NCI-H2227 (cell line): ENCODE results near the gene UBE2Q1.
"Not testable (repeated sequence)": the region's sequence is repeated elsewhere in the genome, so short reads cannot be mapped to it uniquely, and the experiment has no call there.

Experiments
- DNase-seq: peaks from one replicate; lab custom pipeline; 2025; ENCODE audit not compliant: unreplicated experiment; lab: John Stamatoyannopoulos, UW

Gene UBE2Q1

DNA sequence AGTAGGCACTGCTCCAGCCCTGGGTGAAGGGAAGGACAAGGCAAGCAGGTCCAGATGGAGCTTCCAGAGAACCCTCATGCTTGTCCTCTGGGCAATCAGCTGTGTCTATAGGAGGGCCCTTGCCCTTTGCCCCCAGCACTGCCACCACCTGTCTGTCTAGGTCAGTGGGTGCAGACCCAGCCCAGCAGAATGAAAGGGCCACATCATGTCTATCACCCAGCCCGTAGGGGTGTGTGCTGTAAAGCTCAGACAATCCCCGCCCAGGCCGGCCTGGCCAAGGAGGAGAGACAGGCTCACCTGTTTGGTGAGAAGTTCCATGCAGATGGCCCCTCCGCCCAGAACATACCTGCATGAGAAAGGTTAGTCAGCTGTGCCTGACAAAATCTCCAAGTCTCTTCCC is 7.0 kb downstream of the UBE2Q1 start:
- DNase-seq, result no peak

DNA sequence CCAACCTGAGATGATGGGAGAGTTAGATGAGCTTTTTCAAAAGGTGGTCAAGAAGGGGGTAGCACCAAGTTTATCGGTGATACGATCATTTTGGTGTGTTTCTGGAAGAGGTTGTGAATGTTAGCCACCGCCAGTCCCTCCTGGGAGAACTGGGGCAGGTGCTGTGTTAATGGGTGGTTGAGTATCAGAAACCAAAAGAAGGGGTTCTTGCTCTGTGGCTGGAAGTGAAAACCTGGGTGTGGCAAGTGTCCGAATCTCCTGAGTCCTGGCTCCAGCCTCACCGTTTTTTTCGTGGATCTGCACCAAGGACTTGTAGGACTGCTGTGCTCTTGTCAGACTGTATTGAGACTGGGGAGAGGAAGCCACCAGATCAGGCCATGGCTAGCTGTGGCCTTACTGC is 7.8 kb downstream of the UBE2Q1 start:
- no peak for DNase-seq

DNA sequence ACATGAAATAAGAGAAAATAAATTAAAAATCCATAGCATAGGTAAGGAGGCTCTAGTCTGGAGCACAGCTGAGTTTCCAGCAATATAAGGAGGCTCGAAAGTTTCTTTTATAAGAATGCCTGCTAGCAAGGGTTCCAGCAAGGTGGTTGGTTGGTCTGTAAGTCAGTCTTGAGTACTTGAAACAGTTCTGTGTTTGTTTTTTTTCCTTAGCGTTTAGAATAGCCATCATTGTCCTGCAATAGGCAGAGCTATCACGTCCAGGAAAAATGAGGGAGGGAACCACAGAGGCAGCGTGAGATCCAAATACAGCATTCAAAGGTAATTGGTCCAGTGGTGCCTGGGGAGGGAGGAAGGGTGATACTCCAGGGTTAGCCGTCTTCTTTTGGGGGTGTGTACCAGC is 8.4 kb downstream of the UBE2Q1 start:
- no peak for DNase-seq

DNA sequence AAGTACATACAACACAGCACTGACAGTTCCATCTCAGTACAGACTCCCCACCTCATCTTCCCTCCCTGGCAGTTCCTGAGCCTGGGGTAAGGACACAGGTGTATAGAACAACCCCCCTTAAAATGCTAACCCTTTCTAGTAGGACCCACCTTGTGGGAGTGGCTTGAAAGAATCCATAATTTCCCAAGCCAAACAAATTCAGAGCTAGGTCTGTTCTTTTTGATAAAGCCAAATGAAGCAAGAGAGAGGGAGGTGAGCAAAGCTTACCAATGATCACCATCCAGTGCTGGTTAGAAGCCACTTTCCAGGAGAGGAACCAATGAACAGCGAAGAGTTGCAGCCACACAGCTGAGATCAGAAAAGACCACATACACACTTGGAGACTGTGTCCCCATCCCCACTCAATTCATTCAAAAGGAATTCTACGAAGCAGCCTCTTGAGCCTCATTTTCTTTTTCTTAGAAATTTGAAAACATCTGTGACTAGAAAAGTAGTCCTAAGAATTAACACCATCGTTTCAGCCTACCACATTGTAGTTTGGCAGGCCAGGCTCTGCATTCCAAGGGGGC is 9.2 kb downstream of the UBE2Q1 start:
- DNase-seq, result no peak

DNA sequence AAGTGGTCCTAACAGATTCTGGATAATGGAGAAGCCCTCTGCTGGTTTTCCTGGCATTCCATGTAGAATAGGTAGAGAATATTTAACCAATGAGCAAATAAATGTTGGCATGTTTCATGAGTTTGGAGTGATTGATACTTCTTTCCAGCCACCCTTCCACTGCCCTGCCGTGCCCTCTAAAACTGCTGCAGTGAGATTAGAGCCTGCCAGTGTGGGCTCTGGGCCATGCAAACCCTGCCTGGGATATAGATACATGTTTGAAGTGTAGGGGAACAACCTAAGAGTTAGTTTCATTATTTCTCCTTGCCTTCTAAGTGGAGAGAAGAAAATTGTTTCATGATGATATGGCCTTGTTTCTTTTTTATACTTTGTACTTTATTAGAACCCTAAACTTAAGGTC is 10.4 kb downstream of the UBE2Q1 start:
- no peak for DNase-seq

DNA sequence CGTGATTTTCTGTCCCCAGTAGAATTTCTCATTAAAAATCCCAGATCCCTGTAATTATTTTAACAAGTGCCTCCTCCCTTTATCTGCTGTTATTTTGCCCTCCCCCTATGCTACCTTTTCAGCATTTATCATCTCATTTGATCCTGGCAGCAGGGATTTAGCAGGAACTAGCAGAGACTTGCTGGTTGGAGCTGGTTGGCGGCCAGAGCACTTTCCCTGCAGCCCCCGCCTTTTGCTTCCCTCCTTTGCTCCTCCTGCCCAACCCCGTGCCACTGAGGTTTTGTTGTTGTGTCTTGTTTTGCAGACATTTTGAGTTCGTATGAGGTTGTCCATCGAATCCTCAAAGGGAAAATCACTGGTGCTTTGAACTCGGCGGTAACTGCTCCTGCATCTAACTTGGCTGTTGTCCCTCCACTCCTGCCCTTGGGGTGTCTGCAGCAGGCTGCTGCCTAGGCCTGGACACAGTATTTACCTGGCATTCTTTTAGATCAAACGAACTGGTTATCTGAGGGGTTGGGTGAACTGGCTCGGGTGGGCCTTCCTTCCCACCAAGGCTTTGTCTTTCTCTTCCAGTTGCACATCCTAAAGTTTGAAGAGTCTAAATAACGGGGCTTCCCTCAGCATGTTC is 11.2 kb downstream of the UBE2Q1 start:
- DNase-seq, result peak; percentile 60

DNA sequence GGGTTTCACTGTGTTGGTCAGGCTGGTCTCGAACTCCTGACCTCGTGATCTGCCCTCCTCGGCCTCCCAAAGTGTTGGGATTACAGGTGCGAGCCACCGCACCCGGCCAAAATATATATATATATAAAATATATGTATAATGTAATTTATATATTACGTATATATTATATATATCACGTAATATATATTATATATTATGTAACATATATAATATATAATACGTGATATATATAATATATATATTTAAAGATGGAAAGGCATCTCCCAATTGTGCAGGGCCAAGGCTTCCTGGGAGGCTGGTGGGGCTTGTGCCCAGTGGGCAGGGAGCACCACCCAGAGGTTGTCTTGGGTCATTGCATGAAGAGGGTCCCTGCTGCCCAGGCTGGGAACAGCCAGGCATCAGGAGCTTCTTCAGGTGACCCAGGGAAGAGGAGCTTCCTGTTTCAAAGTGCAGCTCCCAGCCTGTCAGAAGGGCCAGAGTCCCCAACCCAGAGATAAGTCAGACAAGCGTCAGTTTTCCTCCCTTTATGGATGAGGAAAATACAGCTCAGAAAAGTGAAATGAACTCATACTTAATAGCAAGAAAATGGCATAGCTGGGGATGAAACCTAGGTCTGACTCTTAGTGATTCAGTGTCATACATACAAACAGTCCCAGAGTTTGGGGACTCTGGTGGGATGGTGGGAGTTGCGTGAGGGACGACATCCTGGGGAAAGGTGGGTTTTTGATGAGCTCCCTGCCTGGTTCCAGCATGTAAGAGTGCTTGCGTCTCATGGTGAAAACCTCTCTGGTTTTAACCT is 12.0 kb downstream of the UBE2Q1 start:
- DNase-seq, result peak; percentile 86

DNA sequence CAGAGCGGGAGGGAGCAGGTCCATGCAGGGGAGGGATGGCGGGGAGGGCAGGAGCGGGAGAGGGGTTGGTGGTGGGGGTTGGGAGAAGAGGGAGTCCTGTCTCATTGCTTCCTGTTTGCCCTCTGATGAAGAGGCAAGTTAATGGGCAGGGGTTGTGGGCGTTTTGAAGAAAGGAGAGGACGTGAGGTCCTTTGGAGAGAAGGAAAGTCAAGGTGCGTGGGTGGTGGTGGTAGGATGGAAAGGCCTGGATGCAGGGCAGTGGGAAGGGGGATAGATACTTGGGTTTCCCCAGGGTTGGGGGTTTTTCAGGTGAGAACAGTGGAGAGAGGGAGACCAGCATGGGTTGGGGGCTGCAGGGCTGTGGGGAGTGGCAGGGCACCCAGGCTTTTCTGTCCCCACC is 17.2 kb downstream of the UBE2Q1 start:
- no peak for DNase-seq

DNA sequence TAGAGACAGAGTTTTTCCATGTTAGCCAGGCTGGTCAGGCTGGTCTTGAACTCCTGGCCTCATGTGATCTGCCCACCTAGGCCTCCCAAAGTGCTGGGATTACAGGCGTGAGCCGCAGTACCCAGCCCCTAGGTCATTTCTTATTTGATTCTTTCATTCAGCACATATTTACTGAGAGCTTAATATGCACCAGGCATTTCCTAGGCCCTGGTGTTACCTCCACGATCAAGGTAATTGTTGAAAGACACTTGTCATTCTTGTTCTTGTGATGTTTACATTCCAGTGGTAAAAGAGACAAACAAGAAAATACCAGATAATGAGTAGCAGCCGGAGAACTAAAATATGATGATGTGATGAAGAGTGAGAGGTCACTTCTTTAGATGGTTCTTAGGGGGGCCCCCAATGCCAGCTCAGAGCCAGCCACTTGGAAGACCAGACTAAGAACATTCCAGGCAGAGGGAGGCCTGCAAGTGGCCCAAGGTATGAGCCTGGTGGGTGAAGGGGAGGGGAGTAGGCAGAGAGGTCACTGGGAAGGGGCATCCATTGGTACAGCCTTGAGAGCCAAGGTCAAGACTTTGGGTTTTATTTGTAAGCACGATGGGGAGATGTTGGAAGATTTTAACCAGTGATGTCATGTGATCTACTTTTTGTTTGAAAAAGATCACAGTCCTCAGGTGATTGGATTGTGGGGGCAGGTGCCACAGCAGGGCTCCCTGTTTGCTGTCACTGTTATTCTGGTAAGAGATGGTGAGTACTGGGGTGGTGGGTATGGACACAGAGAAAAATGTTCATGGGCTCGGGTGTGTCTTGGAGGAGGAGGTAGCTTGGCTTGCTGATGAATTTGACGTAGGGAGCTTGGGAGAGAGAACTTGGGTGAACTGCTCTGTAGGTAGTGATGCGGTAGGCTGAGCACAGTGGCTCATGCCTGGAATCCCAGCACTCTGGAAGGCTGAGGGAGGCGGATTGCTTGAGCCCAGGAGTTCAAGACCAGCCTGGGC is 18.7 kb downstream of the UBE2Q1 start:
- DNase-seq, result no peak

DNA sequence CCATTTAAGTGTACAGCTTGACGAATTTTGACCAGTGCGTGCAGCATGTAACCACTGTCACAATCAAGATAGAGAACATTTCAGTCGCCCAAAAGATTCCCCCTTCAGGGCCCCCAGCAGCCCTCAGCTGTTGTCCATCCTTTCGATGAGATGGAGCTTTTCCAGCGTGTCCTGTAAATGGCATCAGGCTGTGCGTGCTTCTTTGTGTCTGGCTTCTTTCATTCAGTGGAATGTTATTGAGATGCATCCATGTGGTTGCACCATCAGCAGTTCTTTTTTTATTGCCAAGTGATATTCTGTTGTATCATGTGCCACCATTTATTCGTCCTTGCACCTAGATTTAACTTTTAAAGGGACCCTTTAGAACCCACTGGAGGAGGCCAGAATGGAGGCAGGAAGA is 21.9 kb downstream of the UBE2Q1 start:
- DNase-seq, result no peak

DNA sequence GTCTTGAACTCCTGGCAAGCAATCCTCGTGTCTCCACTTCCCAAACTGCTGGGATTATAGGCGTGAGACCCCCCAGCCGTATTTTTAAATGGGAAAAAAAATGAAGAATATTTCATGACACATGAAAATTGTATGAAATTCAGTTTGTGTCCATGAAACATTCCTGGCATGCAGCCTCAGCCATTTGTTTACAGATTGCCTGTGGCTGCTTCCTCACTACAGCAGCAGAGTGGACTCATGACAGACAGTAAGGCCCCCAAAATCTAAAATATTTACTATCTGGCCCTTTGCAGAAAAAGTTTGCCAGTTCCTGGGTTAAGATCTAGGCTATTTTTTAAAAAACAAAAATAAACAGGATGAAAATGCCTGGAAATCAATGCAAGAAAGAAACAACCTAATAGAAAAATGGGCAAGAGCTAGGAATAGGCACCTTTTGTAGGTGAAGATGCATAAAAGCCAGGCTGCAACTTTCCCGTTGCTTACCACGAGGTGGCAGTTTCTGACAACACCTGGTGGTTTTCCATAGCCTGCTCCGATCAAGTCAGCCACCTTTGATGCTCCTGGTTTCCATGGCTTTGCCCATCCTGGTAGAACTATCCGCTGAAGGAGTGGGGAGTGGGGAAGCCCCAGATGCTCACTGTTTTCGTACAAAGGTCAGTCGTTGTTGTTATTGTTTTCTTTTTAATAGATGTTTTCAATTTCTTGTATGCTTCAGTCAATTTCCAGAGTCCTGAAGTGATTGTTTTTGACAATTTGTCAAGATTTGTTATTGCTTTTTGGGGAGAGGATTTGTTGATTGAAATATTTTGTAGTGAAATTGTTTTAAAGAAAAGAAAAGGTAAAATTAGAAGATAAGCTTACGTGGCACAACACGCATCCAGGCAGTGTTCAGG is 24.3 kb downstream of the UBE2Q1 start:
- DNase-seq, result peak; percentile 78

DNA sequence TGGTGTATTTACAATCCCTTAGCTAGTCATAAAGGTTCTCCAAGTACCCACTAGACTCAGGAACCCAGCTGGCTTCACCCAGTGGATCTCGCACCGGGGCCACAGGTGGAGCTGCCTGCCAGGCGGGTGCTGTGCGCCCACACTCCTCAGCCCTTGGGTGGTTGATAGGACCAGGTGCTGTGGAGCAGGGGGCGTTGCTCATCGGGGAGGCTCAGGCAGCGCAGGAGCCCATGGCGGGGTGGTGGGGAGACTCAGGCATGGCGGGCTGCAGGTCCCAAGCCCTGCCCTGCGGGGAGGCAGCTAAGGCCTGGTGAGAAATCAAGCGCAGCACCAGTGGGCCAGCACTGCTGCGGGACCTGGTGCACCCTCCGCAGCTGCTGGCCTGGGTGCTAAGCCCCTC is 26.5 kb downstream of the UBE2Q1 start:
- not testable (repeated sequence) for DNase-seq

DNA sequence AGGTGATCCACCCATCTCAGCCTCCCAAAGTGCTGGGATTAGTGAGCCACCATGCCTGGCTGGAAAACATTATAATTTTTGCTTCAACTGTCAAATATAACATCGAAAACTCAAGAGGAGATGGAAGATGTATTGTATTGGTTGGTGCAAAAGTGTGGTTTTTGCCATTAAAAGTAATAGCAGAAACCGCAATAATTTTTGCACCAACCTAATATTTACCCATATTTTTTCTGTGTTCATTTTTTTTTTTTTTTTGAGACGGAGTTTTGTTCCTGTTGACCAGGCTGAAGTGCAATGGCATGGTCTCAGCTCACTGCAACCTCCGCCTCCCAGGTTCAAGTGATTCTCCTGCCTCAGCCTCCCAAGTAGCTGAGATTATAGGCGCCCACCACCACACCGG is 29.2 kb downstream of the UBE2Q1 start:
- DNase-seq, result no peak

DNA sequence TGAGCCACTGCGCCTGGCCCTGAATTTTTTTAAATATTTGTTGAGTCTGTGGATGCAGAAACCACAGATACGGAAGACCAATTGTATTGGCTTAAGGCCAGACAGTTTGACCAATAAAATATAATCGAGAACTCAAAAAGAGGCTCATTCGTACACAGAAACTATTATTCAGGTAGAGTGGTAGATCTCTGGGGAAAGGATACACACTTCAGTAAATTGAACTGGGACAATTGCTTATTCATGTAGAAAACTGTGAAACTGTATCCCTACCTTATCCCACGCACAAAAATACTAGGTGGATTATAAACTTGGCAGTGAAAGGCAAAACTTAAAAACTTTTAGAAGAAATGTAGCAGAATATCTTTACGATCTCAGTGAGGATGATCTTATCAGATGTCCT is 31.3 kb downstream of the UBE2Q1 start:
- no peak for DNase-seq

DNA sequence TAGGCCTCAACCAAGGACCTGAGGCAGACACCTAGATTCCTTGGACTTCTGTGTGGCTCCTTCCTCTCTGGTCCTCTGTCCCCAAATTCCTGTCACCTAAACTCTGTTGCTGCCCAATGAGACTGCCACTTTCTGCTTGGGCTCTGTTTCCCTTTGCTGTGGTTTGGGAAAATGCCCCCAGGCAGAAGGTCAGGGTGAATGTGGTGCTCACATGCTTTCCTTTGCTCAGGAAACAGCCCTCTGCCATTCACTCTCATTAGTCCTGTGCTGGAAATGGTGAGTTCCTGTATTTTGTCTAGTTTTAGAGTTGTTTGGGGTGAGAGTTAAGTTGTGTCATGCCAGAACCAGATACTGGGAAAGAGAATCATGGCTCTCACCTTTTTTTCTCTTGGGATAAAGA is 33.6 kb downstream of the UBE2Q1 start:
- DNase-seq, result no peak

DNA sequence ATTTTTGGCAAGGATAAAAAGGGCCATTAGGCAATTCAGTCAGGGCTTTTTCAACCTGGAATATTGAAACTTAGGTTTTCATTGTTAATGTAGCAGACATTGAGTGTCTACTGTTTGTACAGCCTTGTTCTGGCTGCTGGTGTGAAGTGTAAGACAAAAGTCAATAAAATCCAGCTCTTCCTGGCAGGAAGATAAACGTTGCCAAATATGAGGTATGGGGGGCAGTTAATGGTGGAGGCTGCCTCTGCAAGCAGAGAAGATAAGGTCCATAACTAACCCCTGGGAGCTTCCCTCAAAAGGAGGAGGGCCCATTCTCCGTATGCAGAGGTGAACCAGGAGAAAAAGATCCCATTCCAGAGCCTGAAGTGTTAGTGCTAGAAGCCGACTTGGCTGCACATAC is 36.8 kb downstream of the UBE2Q1 start:
- no peak for DNase-seq

DNA sequence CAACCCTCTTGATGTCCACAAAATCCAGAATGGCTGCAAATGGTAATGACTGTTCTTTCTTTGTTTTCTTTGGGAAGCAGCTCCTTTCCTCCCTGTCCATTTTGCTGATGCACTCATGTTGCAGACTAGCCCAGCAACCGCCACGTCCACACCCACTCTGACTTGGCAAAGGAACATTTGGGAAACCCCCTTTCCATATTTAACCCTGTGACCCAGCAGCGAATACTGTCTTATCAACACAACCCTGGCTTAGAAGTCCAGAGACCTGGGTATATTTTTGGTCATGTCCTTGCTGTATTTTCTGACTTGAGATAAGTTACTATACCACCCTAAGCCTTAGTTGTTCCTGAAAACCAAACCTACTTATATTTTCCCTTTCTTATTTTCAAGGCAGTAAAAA is 38.1 kb downstream of the UBE2Q1 start:
- DNase-seq, result no peak

DNA sequence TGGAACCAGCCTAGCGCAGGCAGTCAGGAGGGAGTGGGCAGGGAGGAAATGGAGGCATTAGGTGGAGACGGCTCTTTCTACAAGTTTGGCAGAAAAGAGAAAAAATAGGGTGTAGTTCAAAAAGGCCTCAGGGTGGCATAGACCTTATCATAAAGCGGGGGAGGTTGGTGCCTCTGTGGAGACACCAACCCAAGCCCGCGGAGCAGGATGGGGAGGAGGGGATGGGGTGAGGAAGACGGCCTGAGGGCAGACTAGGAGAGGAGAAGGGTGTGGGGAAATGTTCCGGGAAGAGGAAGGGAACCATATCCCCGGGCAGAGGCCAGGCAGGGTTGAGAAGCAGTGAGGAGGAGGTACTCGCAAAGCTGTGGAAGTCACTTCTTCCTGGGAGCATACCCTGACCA is 38.9 kb downstream of the UBE2Q1 start:
- DNase-seq, result no peak

DNA sequence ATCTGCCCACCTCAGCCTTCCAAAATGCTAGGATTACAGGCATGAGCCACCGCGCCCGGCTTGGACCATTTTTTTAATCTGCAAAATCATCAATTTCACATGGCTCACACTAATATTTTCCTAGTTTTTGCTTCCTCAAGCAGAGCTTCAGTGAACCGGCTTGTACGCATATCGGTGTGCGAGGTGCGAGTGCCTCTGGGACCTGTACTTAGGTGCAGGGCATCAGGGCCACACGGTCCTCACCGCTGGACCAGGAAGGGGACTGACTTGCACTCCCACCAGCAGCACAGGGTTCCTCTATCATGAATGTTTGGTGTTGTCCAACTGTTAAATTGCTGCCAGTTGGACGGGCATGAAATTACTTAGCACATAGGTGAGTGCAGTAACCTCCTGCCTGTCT is 40.8 kb downstream of the UBE2Q1 start:
- no peak for DNase-seq

DNA sequence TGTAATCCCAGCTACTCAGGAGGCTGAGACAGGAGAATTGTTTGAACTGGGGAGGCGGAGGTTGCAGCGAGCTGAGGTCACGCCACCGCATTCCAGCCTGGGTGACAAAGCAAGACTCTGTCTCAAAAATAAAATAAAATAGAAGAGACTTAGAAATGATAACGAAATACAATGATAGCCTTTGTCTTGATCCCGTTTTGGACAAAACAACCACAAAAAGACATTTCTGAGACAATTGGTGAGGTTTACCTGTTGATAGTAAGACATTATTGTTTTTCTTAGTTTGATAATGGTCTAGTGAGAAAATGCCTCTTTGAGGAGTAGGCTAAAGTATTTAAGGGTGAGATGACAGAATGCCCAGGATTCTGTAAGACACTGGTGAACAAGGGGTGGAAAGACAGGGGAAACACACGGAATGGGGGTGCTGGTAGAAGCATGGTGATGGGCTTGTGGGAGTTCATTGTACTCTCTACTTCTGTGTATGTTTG is 44.4 kb downstream of the UBE2Q1 start:
- DNase-seq, result no peak
